ENCODE results near the gene DBX2.
A peak's percentile ranks its signal among the peaks of the same experiment; 100 is the strongest.
"Not testable (repeated sequence)": the region's sequence is repeated elsewhere in the genome, so short reads cannot be mapped to it uniquely, and the experiment has no call there.

Gene DBX2

GRCh38 chr12:45050751-45051571, at the start of gene DBX2:
DBX2 (minus strand) TSS chr12:45051099; CDS start chr12:45050927, 172 bp downstream.
- H3K27me3 ChIP-seq: no peaks in the 10 kb centered on the region
- no peaks in the 10 kb centered on the region for H3K4me1 ChIP-seq
- H3K4me3 ChIP-seq: no peak within 1 kb of the TSS
- H4K20me1 ChIP-seq: no peaks in the 10 kb centered on the region
- no peak within 1 kb of the TSS for H3K4me2 ChIP-seq
- no peaks in the 10 kb centered on the region; a peak in 1 of 22 replicates for H3K36me3 ChIP-seq
- no peak for TF ChIP-seq Cebpa-rat (IDR thresholded peaks at IDR 0.05)
- no peak within 1 kb of the TSS for H3K9ac ChIP-seq
- peaks cover 15 to 21% (median 19%) of the 10 kb centered on the region in 11 experiments for H3K9me3 ChIP-seq (replicated peaks in 1 of 11)
- H3K27ac ChIP-seq: no peak within 1 kb of the TSS

- H3K4me3 ChIP-seq: no peak overlapping the region
- peaks cover 0 to 1% (median under 1%) of the 10 kb centered on the region in 10 experiments; a peak in 4 of 20 replicates for H3K4me1 ChIP-seq
- no peak for TF ChIP-seq Cebpa-rat (IDR thresholded peaks at IDR 0.05)
- no peak overlapping the region for H3K27ac ChIP-seq
- H3K27me3 ChIP-seq: no peaks in the 10 kb centered on the region
- H3K4me2 ChIP-seq: no peak overlapping the region
- no peaks in the 10 kb centered on the region for H3K9me3 ChIP-seq (replicated peaks in 1 of 11)
- no peaks in the 10 kb centered on the region for H3K36me3 ChIP-seq
- H3K9ac ChIP-seq: no peak overlapping the region
- no peaks in the 10 kb centered on the region for H4K20me1 ChIP-seq
Observed at GRCh38 chr12:45098766-45099165, 47.9 kb upstream of the DBX2 start.

GRCh38 chr12:45095417-45095816, 44.5 kb upstream of the DBX2 start:
- peaks cover 0 to 11% (median 7%) of the 10 kb centered on the region in 10 experiments; a peak in 8 of 20 replicates for H3K4me1 ChIP-seq
- H3K27ac ChIP-seq; H3K4me2 ChIP-seq; H3K9me3 ChIP-seq (replicated peaks in 1 of 11); H3K36me3 ChIP-seq; H4K20me1 ChIP-seq; H3K9ac ChIP-seq; H3K4me3 ChIP-seq; H3K27me3 ChIP-seq: not testable (repeated sequence)

GRCh38 chr12:45093051-45093450, 42.2 kb upstream of the DBX2 start:
- H3K27me3 ChIP-seq: no peaks in the 10 kb centered on the region
- peaks cover 0 to 11% (median 7%) of the 10 kb centered on the region in 10 experiments; a peak in 8 of 20 replicates for H3K4me1 ChIP-seq
- no peak overlapping the region for H3K27ac ChIP-seq
- no peaks in the 10 kb centered on the region; a peak in 1 of 22 replicates for H3K9me3 ChIP-seq (replicated peaks in 1 of 11)
- H3K9ac ChIP-seq: no peak overlapping the region
- no peak overlapping the region for H3K4me3 ChIP-seq
- no peak for TF ChIP-seq Cebpa-rat (IDR thresholded peaks at IDR 0.05)
- no peaks in the 10 kb centered on the region for H3K36me3 ChIP-seq
- peak overlapping the region in 4 of 11 experiments; percentile 0 to 24 (median 6); a peak in 2 of 22 replicates for H3K4me2 ChIP-seq
- no peaks in the 10 kb centered on the region for H4K20me1 ChIP-seq

- TF ChIP-seq Cebpa-rat (IDR thresholded peaks at IDR 0.05): no peak
- Histone ChIP-seq H4K20me1 (no peaks in the 10 kb centered on the region), H3K4me2 (no peak overlapping the region), H3K27me3 (no peaks in the 10 kb centered on the region), H3K4me3 (no peak overlapping the region), H3K27ac (no peak overlapping the region), H3K4me1 (peaks cover 0 to 11% (median 7%) of the 10 kb centered on the region in 10 experiments; a peak in 8 of 20 replicates), H3K36me3 (no peaks in the 10 kb centered on the region), H3K9me3 (replicated peaks in 1 of 11) (peaks cover 8 to 17% (median 13%) of the 10 kb centered on the region in 11 experiments; a peak in 21 of 22 replicates), H3K9ac (no peak overlapping the region)
Observed at GRCh38 chr12:45089411-45090075, 38.6 kb upstream of the DBX2 start.

DNA sequence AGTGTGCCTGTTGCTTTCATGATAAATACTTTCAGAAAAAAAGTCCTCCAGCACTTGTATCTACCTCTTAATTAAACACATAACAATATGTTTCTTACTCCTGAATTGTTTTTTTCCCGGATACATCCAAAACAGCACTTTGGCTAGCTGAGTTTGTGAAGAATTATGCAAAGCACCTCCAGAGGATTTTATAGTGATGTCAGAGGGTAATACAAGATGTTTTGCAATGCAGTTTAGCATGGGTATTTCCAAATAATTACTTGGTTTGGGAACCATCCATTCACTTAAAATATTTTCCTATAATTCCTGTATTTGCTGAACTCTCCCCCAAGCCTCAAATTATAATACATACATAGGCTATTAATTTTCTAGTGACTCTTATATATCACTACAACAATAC, 37.7 kb upstream of the DBX2 start:
- Histone ChIP-seq H4K20me1 (no peaks in the 10 kb centered on the region), H3K36me3 (no peaks in the 10 kb centered on the region), H3K27me3 (no peaks in the 10 kb centered on the region), H3K27ac (no peak overlapping the region), H3K4me3 (no peak overlapping the region), H3K4me2 (no peak overlapping the region), H3K9ac (no peak overlapping the region), H3K4me1 (peaks cover 0 to 8% (median 4%) of the 10 kb centered on the region in 10 experiments; a peak in 8 of 20 replicates), H3K9me3 (replicated peaks in 1 of 11) (peaks cover 8 to 18% (median 13%) of the 10 kb centered on the region in 11 experiments; a peak in 21 of 22 replicates)
- no peak for TF ChIP-seq Cebpa-rat (IDR thresholded peaks at IDR 0.05)

- H3K4me2 ChIP-seq, H3K36me3 ChIP-seq, H4K20me1 ChIP-seq, H3K4me3 ChIP-seq, H3K4me1 ChIP-seq, H3K27me3 ChIP-seq, H3K9ac ChIP-seq, H3K27ac ChIP-seq: not testable (repeated sequence)
- peaks cover 8 to 18% (median 13%) of the 10 kb centered on the region in 11 experiments; a peak in 21 of 22 replicates for H3K9me3 ChIP-seq (replicated peaks in 1 of 11)
Observed at GRCh38 chr12:45084248-45084647, 33.3 kb upstream of the DBX2 start.

DNA sequence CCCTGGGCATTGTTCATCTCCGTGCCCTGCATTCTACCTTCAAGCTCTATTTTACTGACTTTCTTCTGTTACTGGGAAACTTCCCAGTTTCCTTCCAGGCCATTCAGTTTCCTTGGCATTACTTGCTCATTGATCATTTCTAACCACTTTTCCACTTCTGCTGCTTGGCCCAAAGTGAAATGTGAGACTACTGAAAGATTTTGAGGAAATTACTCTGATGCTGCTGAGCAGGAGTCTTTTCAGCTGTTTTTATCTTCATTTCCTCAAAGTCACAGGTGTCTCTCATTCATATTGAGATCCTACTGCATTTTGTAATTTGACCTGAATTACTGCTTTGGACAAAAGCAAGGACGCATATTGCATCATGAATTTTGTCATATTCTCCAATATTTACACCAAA, 26.4 kb upstream of the DBX2 start:
- no peak overlapping the region for H3K9ac ChIP-seq
- H3K4me1 ChIP-seq: no peaks in the 10 kb centered on the region
- no peaks in the 10 kb centered on the region for H4K20me1 ChIP-seq
- no peaks in the 10 kb centered on the region for H3K27me3 ChIP-seq
- no peaks in the 10 kb centered on the region for H3K9me3 ChIP-seq (replicated peaks in 1 of 11)
- H3K4me3 ChIP-seq: no peak overlapping the region
- TF ChIP-seq Cebpa-rat (IDR thresholded peaks at IDR 0.05): no peak
- H3K36me3 ChIP-seq: no peaks in the 10 kb centered on the region
- no peak overlapping the region for H3K27ac ChIP-seq
- no peak overlapping the region for H3K4me2 ChIP-seq

DNA sequence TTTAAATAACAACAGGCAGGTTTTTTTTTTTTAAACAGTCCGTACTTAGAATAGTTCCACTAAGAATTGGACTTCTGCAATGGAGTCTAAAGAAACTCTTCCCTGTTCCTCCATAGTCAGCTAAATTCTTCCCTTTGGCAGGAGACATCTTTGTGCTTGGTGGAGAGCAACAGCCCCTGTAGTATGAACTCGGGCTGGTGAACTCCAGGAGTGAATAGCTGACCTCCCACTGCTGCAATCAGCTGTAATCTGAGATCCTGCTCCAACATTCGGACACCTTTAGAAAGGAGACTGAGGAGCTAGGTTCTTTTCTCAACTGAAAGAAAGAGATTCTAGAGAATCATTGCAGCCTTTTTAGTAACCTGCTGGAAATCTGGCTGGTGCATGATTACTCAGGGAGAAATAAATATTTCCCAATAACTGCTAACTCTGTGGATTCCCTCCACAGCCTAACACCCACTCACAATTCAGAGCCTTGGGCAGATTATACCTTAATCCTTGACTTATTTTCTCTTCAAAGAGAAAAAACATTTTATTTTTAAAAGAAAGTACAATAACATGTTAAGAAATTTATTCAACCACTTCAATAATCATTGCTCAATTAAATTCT, 25.6 kb upstream of the DBX2 start:
- Histone ChIP-seq H3K9ac (no peak overlapping the region), H3K4me2 (no peak overlapping the region), H3K36me3 (no peaks in the 10 kb centered on the region), H3K9me3 (replicated peaks in 1 of 11) (no peaks in the 10 kb centered on the region), H3K4me1 (no peaks in the 10 kb centered on the region), H4K20me1 (no peaks in the 10 kb centered on the region), H3K4me3 (no peak overlapping the region), H3K27me3 (no peaks in the 10 kb centered on the region), H3K27ac (no peak overlapping the region)
- no peak for TF ChIP-seq Cebpa-rat (IDR thresholded peaks at IDR 0.05)

Measured in BLaER1 treated with 17β-estradiol and CSF1 and Interleukin-3, amounts not matched to agents 10 nM and 100 nM (cell line).